MM.1S (cell line): Measurements from ENCODE around the gene TMEM179.

Experiments
- DNase-seq: peaks from one replicate; pipeline ENCODE4 v3.0.0-alpha.2; 2015
- H2AFZ ChIP-seq: fragments of 300-600 bp; sonication (generic); 2 replicates; pipeline ENCODE4 v1.6.0; 2016; ENCODE audit warnings: antibody characterized with exemption, low read length
- H3F3A ChIP-seq: fragments of 300-600 bp; sonication (generic); 2 replicates; pipeline ENCODE4 v1.6.1; 2016; ENCODE audit warnings: mild to moderate bottlenecking, antibody characterized with exemption, low read length, moderate library complexity, mixed read lengths; ENCODE audit not compliant: insufficient read depth
- H3K27ac ChIP-seq: fragments of 300-600 bp; sonication (generic); 2 replicates; pipeline ENCODE4 v1.5.1; 2016; ENCODE audit warnings: mild to moderate bottlenecking, low read length
- H3K27me3 ChIP-seq: fragments of 300-600 bp; sonication (generic); replicated peaks from 2 replicates; pipeline ENCODE4 v1.6.0; 2016; ENCODE audit warnings: low read length; ENCODE audit not compliant: insufficient read depth
- H3K36me3 ChIP-seq: fragments of 300-600 bp; sonication (generic); replicated peaks from 2 replicates; pipeline ENCODE4 v1.6.1; 2016; ENCODE audit warnings: mild to moderate bottlenecking, low read length, mixed read lengths; ENCODE audit not compliant: insufficient read depth
- H3K4me1 ChIP-seq: fragments of 300-600 bp; sonication (generic); 2 replicates; pipeline ENCODE4 v1.6.1; 2016; ENCODE audit warnings: low read length, mixed read lengths
- H3K4me2 ChIP-seq: fragments of 300-600 bp; sonication (generic); 2 replicates; pipeline ENCODE4 v1.6.0; 2016; ENCODE audit warnings: low read depth, low read length
- H3K4me3 ChIP-seq: fragments of 300-600 bp; sonication (generic); 2 replicates; pipeline ENCODE4 v1.5.1; 2016; ENCODE audit warnings: low read length, mixed read lengths
- H3K79me2 ChIP-seq: fragments of 300-600 bp; sonication (generic); 2 replicates; pipeline ENCODE4 v1.6.1; 2016; ENCODE audit warnings: mixed run types, low read length, mixed read lengths
- H3K9ac ChIP-seq: fragments of 300-600 bp; sonication (generic); 2 replicates; pipeline ENCODE4 v1.6.1; 2016; ENCODE audit warnings: low read length, mixed read lengths
- H3K9me2 ChIP-seq: fragments of 300-600 bp; sonication (generic); replicated peaks from 2 replicates; pipeline ENCODE4 v1.6.1; 2016; ENCODE audit warnings: mild to moderate bottlenecking, low read length, mixed read lengths; ENCODE audit not compliant: insufficient read depth
- H3K9me3 ChIP-seq: fragments of 300-600 bp; sonication (generic); replicated peaks from 2 replicates; pipeline ENCODE4 v1.6.1; 2016; ENCODE audit warnings: mild to moderate bottlenecking, low read length, mixed read lengths; ENCODE audit not compliant: insufficient read depth
- H4K20me1 ChIP-seq: fragments of 300-600 bp; sonication (generic); 2 replicates; pipeline ENCODE4 v1.6.1; 2016; ENCODE audit warnings: mild to moderate bottlenecking, low read length, moderate library complexity, mixed read lengths; ENCODE audit not compliant: insufficient read depth
- EZH2 ChIP-seq: fragments of 300-600 bp; sonication (generic); optimal IDR thresholded peaks from 2 replicates; pipeline ENCODE3; 2017; ENCODE audit warnings: low read depth, mild to moderate bottlenecking, antibody characterized with exemption, low read length, mixed read lengths
- EZH2phosphoT487 ChIP-seq: fragments of 300-600 bp; sonication (generic); IDR thresholded peaks from 2 replicates; pipeline ENCODE4 v1.6.1; 2018; ENCODE audit warnings: antibody characterized with exemption, low read length
- TF ChIP-seq, protein P1 (sequence below): fragments of 300-600 bp; sonication (generic); IDR thresholded peaks from 2 replicates; pipeline ENCODE4 v1.5.1; 2016; ENCODE audit warnings: antibody characterized with exemption, low read length, mixed read lengths

TMEM179 gene

DNA sequence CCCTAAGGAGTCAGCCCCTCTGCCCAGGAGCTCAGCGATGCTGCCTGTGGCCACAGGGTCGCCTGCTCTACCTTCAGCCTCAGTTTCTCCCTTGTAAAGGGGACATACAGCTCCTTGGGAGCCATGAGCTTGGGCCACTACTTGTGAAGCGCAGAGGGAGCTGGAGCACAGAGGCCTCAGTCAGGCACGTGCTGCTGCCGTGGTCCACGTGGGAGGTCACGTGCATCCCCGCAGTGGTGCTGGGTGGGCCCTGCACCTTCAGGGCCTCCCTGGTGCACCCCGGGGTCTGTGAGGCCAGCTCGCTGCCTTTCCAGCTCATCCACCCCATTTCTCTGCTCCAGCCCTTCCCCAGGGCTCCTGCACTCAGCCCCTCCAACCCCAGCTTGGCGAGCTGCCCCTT is 36.0 kb downstream of the TMEM179 start:
- TF ChIP-seq EZH2phosphoT487 (no peak), EZH2 (no peak)
- TF ChIP-seq, protein P1, sequence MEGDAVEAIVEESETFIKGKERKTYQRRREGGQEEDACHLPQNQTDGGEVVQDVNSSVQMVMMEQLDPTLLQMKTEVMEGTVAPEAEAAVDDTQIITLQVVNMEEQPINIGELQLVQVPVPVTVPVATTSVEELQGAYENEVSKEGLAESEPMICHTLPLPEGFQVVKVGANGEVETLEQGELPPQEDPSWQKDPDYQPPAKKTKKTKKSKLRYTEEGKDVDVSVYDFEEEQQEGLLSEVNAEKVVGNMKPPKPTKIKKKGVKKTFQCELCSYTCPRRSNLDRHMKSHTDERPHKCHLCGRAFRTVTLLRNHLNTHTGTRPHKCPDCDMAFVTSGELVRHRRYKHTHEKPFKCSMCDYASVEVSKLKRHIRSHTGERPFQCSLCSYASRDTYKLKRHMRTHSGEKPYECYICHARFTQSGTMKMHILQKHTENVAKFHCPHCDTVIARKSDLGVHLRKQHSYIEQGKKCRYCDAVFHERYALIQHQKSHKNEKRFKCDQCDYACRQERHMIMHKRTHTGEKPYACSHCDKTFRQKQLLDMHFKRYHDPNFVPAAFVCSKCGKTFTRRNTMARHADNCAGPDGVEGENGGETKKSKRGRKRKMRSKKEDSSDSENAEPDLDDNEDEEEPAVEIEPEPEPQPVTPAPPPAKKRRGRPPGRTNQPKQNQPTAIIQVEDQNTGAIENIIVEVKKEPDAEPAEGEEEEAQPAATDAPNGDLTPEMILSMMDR: no peak
- DNase-seq: no peak
- Histone ChIP-seq H3K9me3 (no peaks in the 10 kb centered on the region), H3K4me2 (no peak overlapping the region), H3K27ac (no peak overlapping the region), H3F3A (no peaks in the 10 kb centered on the region), H3K9me2 (no peaks in the 10 kb centered on the region), H3K4me1 (no peaks in the 10 kb centered on the region), H3K4me3 (no peak overlapping the region), H3K79me2 (no peaks in the 10 kb centered on the region), H4K20me1 (no peaks in the 10 kb centered on the region), H3K36me3 (no peaks in the 10 kb centered on the region), H3K9ac (no peak overlapping the region), H3K27me3 (peaks cover 33% of the 10 kb centered on the region), H2AFZ (no peak overlapping the region)

DNA sequence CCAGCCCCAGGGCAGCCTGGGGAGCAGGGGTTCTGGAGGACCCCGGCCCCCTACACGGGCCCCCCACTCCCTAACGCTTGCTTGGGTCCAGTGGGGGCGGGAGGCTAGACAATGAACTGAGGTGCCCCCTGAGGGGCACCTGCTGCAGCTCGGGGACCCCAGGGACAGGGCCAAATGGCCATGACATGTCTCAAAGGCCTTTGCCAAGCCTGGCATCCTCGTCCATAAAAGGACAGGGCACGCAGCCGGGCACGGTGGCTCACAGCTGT is 36.7 kb downstream of the TMEM179 start:
- Histone ChIP-seq H3K9me2 (no peaks in the 10 kb centered on the region), H3K27ac (no peak overlapping the region), H2AFZ (no peak overlapping the region), H3K27me3 (peaks cover 33% of the 10 kb centered on the region), H3K79me2 (no peaks in the 10 kb centered on the region), H3K9me3 (no peaks in the 10 kb centered on the region), H3K4me1 (no peaks in the 10 kb centered on the region), H3F3A (no peaks in the 10 kb centered on the region), H3K36me3 (no peaks in the 10 kb centered on the region), H3K4me2 (no peak overlapping the region), H3K4me3 (no peak overlapping the region), H3K9ac (no peak overlapping the region), H4K20me1 (no peaks in the 10 kb centered on the region)
- no peak for DNase-seq
- TF ChIP-seq EZH2phosphoT487 (no peak), EZH2 (no peak)
- TF ChIP-seq, protein P1: no peak

DNA sequence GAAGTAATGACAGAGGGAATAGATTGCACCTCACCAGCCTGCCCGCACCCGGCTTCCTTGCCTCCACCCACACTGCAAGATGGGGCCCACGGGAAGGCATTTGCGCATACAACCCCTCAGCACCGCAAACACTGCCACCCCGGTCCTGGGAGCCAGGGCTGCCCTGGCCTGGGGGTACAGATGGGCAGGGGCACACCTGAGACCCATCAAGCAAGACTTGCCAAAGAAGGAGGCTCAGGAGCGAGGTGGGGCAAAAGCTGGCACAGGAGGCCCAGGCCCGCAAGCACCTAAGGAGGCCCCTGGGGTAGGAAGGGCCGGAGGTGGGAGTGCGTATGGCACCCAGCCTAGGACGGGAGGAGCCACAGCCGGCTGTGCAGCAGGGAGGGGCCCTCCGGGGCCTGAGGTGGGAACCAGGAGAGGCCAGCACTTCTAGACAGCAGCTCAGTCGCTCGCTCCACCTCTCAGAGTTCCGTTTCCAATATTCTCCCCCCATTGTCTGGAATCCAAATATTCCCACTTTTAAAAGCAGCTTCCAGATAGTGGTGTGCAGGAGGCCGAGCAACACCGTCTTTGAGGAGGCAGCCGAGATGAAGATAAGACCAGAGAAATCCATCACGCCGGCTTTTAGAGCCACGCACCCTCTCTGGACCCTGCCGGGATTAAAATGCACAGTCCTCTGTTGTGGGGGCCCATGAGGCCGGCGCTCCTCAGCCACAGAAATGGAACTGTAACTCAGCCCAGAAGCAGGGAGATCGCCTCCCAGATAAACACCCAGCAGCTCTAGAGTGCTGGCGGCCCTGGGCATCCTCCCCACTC is 37.2 kb downstream of the TMEM179 start:
- Histone ChIP-seq H3K9ac (no peak overlapping the region), H3F3A (no peaks in the 10 kb centered on the region), H3K36me3 (no peaks in the 10 kb centered on the region), H3K4me1 (no peaks in the 10 kb centered on the region), H3K27ac (no peak overlapping the region), H4K20me1 (no peaks in the 10 kb centered on the region), H2AFZ (no peak overlapping the region), H3K27me3 (peaks cover 33% of the 10 kb centered on the region), H3K4me3 (no peak overlapping the region), H3K79me2 (no peaks in the 10 kb centered on the region), H3K9me2 (no peaks in the 10 kb centered on the region), H3K4me2 (no peak overlapping the region), H3K9me3 (no peaks in the 10 kb centered on the region)
- no peak for DNase-seq
- no peak for TF ChIP-seq EZH2
- TF ChIP-seq, protein P1: no peak
- no peak for TF ChIP-seq EZH2phosphoT487
